Testis (tissue), 2 donors: ENCODE results near the gene NCOR2.

Experiments
- POLR2A ChIP-seq: fragments of 450-650 bp; IDR thresholded peaks from one replicate; pipeline ENCODE4 v1.6.1; 2017; ENCODE audit warnings: antibody characterized with exemption, mild to moderate bottlenecking, moderate library complexity
- TF ChIP-seq, protein P1 (sequence below), 3 experiments: fragments of 450-650 bp in 2 of 3; fragments of 200-600 bp in 1 of 3; sonication (generic) in 1 of 3; IDR thresholded peaks; one replicate each; pipeline ENCODE4 v1.5.1; 2016 to 2019; ENCODE audit warnings: antibody characterized with exemption in 3 of 3, mild to moderate bottlenecking in 2 of 3, moderate library complexity in 1 of 3

DNA sequence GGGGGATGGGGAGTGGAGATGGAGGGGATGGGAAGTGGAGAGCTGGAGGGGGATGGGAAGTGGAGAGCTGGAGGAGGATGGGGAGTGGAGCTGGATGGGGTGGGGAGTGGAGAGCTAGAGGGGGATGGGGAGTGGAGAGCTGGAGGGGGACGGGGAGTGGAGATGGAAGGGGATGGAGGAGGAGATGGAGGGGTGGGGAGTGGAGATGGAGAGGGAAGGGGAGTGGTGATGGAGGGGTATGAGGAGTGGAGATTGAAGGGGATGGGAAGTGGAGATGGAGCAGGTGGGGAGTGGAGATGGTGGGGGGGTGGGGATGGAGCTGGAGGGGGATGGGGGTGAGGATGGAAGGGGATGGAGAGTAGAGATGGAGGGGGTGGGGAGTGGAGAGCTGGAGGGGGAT, 26.1 kb downstream of the NCOR2 start:
- TF ChIP-seq, protein P1, sequence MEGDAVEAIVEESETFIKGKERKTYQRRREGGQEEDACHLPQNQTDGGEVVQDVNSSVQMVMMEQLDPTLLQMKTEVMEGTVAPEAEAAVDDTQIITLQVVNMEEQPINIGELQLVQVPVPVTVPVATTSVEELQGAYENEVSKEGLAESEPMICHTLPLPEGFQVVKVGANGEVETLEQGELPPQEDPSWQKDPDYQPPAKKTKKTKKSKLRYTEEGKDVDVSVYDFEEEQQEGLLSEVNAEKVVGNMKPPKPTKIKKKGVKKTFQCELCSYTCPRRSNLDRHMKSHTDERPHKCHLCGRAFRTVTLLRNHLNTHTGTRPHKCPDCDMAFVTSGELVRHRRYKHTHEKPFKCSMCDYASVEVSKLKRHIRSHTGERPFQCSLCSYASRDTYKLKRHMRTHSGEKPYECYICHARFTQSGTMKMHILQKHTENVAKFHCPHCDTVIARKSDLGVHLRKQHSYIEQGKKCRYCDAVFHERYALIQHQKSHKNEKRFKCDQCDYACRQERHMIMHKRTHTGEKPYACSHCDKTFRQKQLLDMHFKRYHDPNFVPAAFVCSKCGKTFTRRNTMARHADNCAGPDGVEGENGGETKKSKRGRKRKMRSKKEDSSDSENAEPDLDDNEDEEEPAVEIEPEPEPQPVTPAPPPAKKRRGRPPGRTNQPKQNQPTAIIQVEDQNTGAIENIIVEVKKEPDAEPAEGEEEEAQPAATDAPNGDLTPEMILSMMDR (IDR thresholded peaks at IDR 0.05): no peak
- no peak for TF ChIP-seq POLR2A
